Activated T-cell treated with anti-CD3 and anti-CD28 coated beads, Interleukin-2, amount 50 U/mL, for 48 hours (primary cell): ENCODE measurements around the gene PRKCA.
"Not testable (repeated sequence)": the region's sequence is repeated elsewhere in the genome, so short reads cannot be mapped to it uniquely, and the experiment has no call there.

Source experiments
- DNase-seq, 2 experiments: peaks; one replicate each; pipeline ENCODE4 v3.0.0-alpha.2; 2020

The PRKCA gene

GRCh38 chr17:66691644-66692420 lies 389.4 kb downstream of the PRKCA start:
- DNase-seq: peak in 1 of 2 experiments; percentile 12

- no peak for DNase-seq
Observed at GRCh38 chr17:66692421-66692690, 389.9 kb downstream of the PRKCA start.

GRCh38 chr17:66695098-66695497 lies 392.7 kb downstream of the PRKCA start:
- DNase-seq: no peak

- DNase-seq: no peak
Observed at GRCh38 chr17:66698270-66698669, 395.9 kb downstream of the PRKCA start.

- no peak for DNase-seq
Observed at GRCh38 chr17:66701462-66701861, 399.0 kb downstream of the PRKCA start.

GRCh38 chr17:66702106-66702936 lies 399.9 kb downstream of the PRKCA start:
- no peak for DNase-seq

- DNase-seq: no peak
Observed at GRCh38 chr17:66704858-66705520, 402.6 kb downstream of the PRKCA start.

- DNase-seq: no peak
Observed at GRCh38 chr17:66706851-66707450, 404.5 kb downstream of the PRKCA start.

- DNase-seq: no peak
Observed at GRCh38 chr17:66711401-66711800, 409.0 kb downstream of the PRKCA start.

- no peak for DNase-seq
Observed at GRCh38 chr17:66711881-66712321, 409.5 kb downstream of the PRKCA start.

GRCh38 chr17:66712453-66712852 lies 410.0 kb downstream of the PRKCA start:
- DNase-seq: no peak

- DNase-seq: not testable (repeated sequence)
Observed at GRCh38 chr17:66713021-66713532, 410.7 kb downstream of the PRKCA start.

GRCh38 chr17:66713533-66714042 lies 411.2 kb downstream of the PRKCA start:
- DNase-seq: peak; percentile 38 to 46

GRCh38 chr17:66714046-66715023 lies 411.9 kb downstream of the PRKCA start:
- no peak for DNase-seq

GRCh38 chr17:66715076-66715675 lies 412.8 kb downstream of the PRKCA start:
- DNase-seq: no peak

GRCh38 chr17:66715745-66716156 lies 413.3 kb downstream of the PRKCA start:
- DNase-seq: no peak

- no peak for DNase-seq
Observed at GRCh38 chr17:66716236-66717026, 414.0 kb downstream of the PRKCA start.

GRCh38 chr17:66717641-66718058 lies 415.2 kb downstream of the PRKCA start:
- peak in 1 of 2 experiments; percentile 7 for DNase-seq

- DNase-seq: peak in 1 of 2 experiments; percentile 12
Observed at GRCh38 chr17:66720027-66720426, 417.6 kb downstream of the PRKCA start.

GRCh38 chr17:66720567-66720966 lies 418.2 kb downstream of the PRKCA start:
- DNase-seq: no peak
